K562 (cell line): Measurements from ENCODE around the gene DNAJC1. TPM values are rescaled to one million over a fixed set of nuclear protein-coding genes. Genes with fewer than 3 reads are reported as not detected.

Experiments used
- BCOR ChIP-seq: fragments of 450-650 bp; IDR thresholded peaks from 2 replicates; pipeline ENCODE4 v1.6.1; 2016
- CHAMP1 ChIP-seq: fragments of 450-650 bp; IDR thresholded peaks from 2 replicates; pipeline ENCODE4 v1.6.1; 2016; ENCODE audit warnings: mild to moderate bottlenecking
- ETS1 ChIP-seq: conservative IDR thresholded peaks from 2 replicates; pipeline ENCODE4 v1.6.1; 2011; ENCODE audit warnings: low read depth, mild to moderate bottlenecking, low read length; ENCODE audit not compliant: control insufficient read depth
- FOXA1 ChIP-seq: fragments of 450-650 bp; IDR thresholded peaks from 2 replicates; pipeline ENCODE4 v1.6.1; 2016; ENCODE audit warnings: mild to moderate bottlenecking, borderline replicate concordance
- FOXM1 ChIP-seq, 2 experiments: fragments of 450-650 bp in 1 of 2; sonication (generic) in 1 of 2; formaldehyde crosslinking in 1 of 2; IDR thresholded peaks; 2 replicates each; pipeline versions ENCODE4 v1.6.1 to v1.9.0; 2017 to 2022; ENCODE audit warnings: low read depth in 2 of 2, mild to moderate bottlenecking in 2 of 2, missing genetic modification reagents in 1 of 2, moderate library complexity in 1 of 2
- GABPB2 ChIP-seq: fragments of 250-450 bp; sonication (Bioruptor Pico); conservative IDR thresholded peaks from 2 replicates; pipeline ENCODE4 v1.5.1; 2021; ENCODE audit warnings: mild to moderate bottlenecking
- GATAD2A ChIP-seq: fragments of 450-650 bp; IDR thresholded peaks from 2 replicates; pipeline ENCODE4 v1.6.1; 2017
- MEIS2 ChIP-seq: fragments of 450-650 bp; IDR thresholded peaks from 2 replicates; pipeline ENCODE4 v1.6.1; 2014; ENCODE audit warnings: mild to moderate bottlenecking; ENCODE audit not compliant: partially characterized antibody
- MTA3 ChIP-seq: fragments of 450-650 bp; formaldehyde crosslinking; IDR thresholded peaks from 2 replicates; pipeline ENCODE4 v1.6.1; 2017; ENCODE audit warnings: mild to moderate bottlenecking, borderline replicate concordance
- NCOA1 ChIP-seq: fragments of 450-650 bp; IDR thresholded peaks from 2 replicates; pipeline ENCODE4 v1.6.1; 2016; ENCODE audit warnings: low read depth
- RCOR1 ChIP-seq, 2 experiments: IDR thresholded peaks; 2 replicates each; pipeline ENCODE4 v1.6.1; 2012; ENCODE audit warnings: low read depth in 2 of 2, low read length in 2 of 2, borderline replicate concordance in 1 of 2, improper control_type of control experiment in 1 of 2
- SMC3 ChIP-seq: conservative IDR thresholded peaks from 2 replicates; pipeline ENCODE4 v1.6.1; 2011; ENCODE audit warnings: low read depth, low read length, improper control_type of control experiment; ENCODE audit not compliant: insufficient read depth
- SOX6 ChIP-seq: fragments of 450-650 bp; IDR thresholded peaks from 2 replicates; pipeline ENCODE4 v1.6.1; 2014; ENCODE audit warnings: mild to moderate bottlenecking
- TCF3 ChIP-seq: sonication (generic); formaldehyde crosslinking; IDR thresholded peaks from 2 replicates; pipeline ENCODE4 v1.4.0; 2020; ENCODE audit warnings: mild to moderate bottlenecking, missing genetic modification reagents
- TRIM24 ChIP-seq, 2 experiments: fragments of 450-650 bp; IDR thresholded peaks; 2 replicates each; pipeline ENCODE4 v1.6.1; 2016
- ZBTB11 ChIP-seq, 3 experiments: fragments of 200-800 bp in 1 of 3; fragments of 250-450 bp in 1 of 3; fragments of 450-650 bp in 1 of 3; sonication (Bioruptor Pico) in 1 of 3; sonication (Bioruptor generic) in 1 of 3; formaldehyde crosslinking in 1 of 3; IDR thresholded peaks; 2 replicates each; pipeline versions ENCODE4 v1.6.1 to v1.8.0; 2016 to 2022; ENCODE audit warnings: mild to moderate bottlenecking in 2 of 3, missing genetic modification characterization in 2 of 3, missing compliant biosample characterization in 1 of 3, moderate library complexity in 1 of 3
- ZBTB17 ChIP-seq: fragments of 450-650 bp; formaldehyde crosslinking; IDR thresholded peaks from 2 replicates; pipeline ENCODE4 v1.4.0; 2020; ENCODE audit warnings: mild to moderate bottlenecking
- ZEB2 ChIP-seq: fragments of 450-650 bp; IDR thresholded peaks from 2 replicates; pipeline ENCODE4 v1.6.1; 2016
- ZNF589 ChIP-seq: fragments of 200-800 bp; sonication (Bioruptor generic); IDR thresholded peaks from 2 replicates; pipeline ENCODE4 v1.6.1; 2016; ENCODE audit warnings: low read depth, missing genetic modification characterization, missing compliant biosample characterization
- polyA plus RNA-seq, 8 experiments: library from polyadenylated mRNA; depleted of rRNA in 4 of 8; stranded (reverse) in 5 of 8; unstranded in 3 of 8; fragments of >200 nt; fragmentation: Nextera tagmentation in 2 of 8; fragmentation: Illumina TruSeq in 1 of 8; extraction: Ambion mirVana in 2 of 8; extraction: Trizol in 1 of 8; gene quantifications; 2 replicates each; pipeline versions ENCODE4 v1.2.1 to v1.2.3, GENCODE V29; 2011 to 2014; ENCODE audit warnings: inconsistent platforms in 1 of 8, missing spikeins in 1 of 8
- total RNA-seq, 7 experiments: library from RNA; depleted of rRNA in 6 of 7; stranded (reverse); fragments of >200 nt in 6 of 7; fragmentation: Illumina TruSeq in 2 of 7; extraction: Trizol in 2 of 7; gene quantifications; 2 replicates each; pipeline versions ENCODE4 v1.2.1 to v1.2.3, GENCODE V29; 2011 to 2021; ENCODE audit warnings: low replicate concordance in 1 of 7

DNAJC1 gene
- total and polyA plus RNA-seq, 9 of the 15 experiments (the other 6 are each of a cell fraction or from before 2014, with no cell fraction given), result 5.4 to 77.6 (median 40.3) TPM

GRCh38 chr10:22017283-22018020 lies 13.9 kb upstream of the DNAJC1 start (continued):
- no peak for TF ChIP-seq ETS1
- peak; percentile 96 for TF ChIP-seq MEIS2
- TF ChIP-seq ZBTB11 (CRISPR knock-in tag; IDR thresholded peaks at IDR 0.05), result peak in 1 of 3 experiments; percentile 85; a peak in 2 of 6 replicates
- TF ChIP-seq RCOR1 (IDR thresholded peaks at IDR 0.05; ENCODE audit: borderline replicate concordance in 1 of 2, low read depth in 2 of 2, low read length in 2 of 2), result peak in 1 of 2 experiments; percentile 91; a peak in 2 of 4 replicates
- TF ChIP-seq TCF3 (CRISPR knock-in tag), result peak; percentile 88
- TF ChIP-seq GATAD2A, result peak; percentile 96
- TF ChIP-seq ZNF589 (CRISPR knock-in tag), result peak; percentile 70; the same call in 1 of the 2 replicates
- peak; percentile 98 for TF ChIP-seq CHAMP1
- TF ChIP-seq NCOA1, result peak; percentile 83
- peak; percentile 91 for TF ChIP-seq ZEB2
- TF ChIP-seq FOXM1 (IDR thresholded peaks at IDR 0.05; ENCODE audit: low read depth), result peak; percentile 89
- TF ChIP-seq FOXM1 (CRISPR knock-in tag; IDR thresholded peaks at IDR 0.05; ENCODE audit: low read depth), result no peak
- peak; percentile 63 for TF ChIP-seq BCOR
- peak; percentile 99 for TF ChIP-seq SOX6
- no peak for TF ChIP-seq GABPB2 (CRISPR knock-in tag)
- TF ChIP-seq TRIM24 (IDR thresholded peaks at IDR 0.05), result peak; percentile 88 to 94
- TF ChIP-seq ZBTB17 (CRISPR knock-in tag), result no peak
- TF ChIP-seq FOXA1, result peak; percentile 88
- TF ChIP-seq SMC3, result no peak
- peak; percentile 47; the same call in 1 of the 2 replicates for TF ChIP-seq MTA3
